Measurements from ENCODE around the gene MRTFB.

GRCh38 chr16:14120335-14120734 lies 49.2 kb downstream of the MRTFB start:
- TF ChIP-seq CTCF (IDR thresholded peaks at IDR 0.05) (no peak), POLR2A (IDR thresholded peaks at IDR 0.05) (no peak), POLR2AphosphoS5 (IDR thresholded peaks at IDR 0.05) (no peak)

Measured in suprapubic skin (tissue), 4 donors.